GM18508 (cell line): Measurements from ENCODE around the gene ZC3H10.
A peak's percentile ranks its signal among the peaks of the same experiment; 100 is the strongest.
"Not testable (repeated sequence)": the region's sequence is repeated elsewhere in the genome, so short reads cannot be mapped to it uniquely, and the experiment has no call there.

ENCODE experiments used
- ATAC-seq: cut with Tn5 transposase; IDR thresholded peaks from one replicate; pipeline ENCODE4 v1.9.1; 2021; ENCODE audit warnings: moderate number of reproducible peaks; ENCODE audit not compliant: insufficient read depth, unreplicated experiment

Gene ZC3H10

DNA sequence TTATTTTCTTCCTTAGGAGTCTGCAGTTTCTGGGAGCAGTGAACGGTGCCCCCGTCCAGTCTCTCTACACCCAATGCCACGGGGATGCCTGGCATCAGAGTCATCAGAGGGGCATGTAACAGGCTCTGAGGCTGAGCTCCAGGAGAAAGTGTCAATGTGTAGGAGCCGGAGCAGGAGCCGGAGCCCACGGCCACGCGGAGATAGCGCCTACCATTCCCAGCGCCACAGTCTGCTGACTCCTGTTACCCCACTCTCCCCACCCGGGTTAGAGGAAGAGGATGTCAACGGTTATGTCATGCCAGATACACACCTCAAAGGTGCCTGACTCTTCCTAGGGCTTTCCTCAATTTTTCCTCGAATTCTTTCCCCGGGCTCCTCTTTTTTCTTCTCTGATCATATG lies 17.0 kb upstream of the ZC3H10 start:
- no peak for ATAC-seq

DNA sequence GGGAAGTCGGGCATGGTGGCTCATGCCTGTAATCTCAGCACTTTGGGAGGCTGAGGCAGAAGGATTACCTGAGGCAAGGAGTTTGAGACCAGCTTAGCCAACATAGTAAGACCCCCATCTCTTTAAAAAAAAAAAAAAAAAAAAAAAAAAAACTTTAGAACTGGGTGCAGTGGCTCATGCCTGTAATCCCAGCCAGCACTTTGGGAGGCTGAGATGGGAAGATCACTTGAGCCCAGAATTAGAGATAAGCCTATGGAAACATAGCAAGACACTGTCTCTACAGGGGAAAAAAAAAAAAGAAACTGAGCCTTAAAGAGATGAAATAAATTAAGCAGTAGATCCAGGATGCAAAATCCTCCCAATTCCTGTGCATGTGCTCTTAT lies 15.4 kb upstream of the ZC3H10 start:
- no peak for ATAC-seq

DNA sequence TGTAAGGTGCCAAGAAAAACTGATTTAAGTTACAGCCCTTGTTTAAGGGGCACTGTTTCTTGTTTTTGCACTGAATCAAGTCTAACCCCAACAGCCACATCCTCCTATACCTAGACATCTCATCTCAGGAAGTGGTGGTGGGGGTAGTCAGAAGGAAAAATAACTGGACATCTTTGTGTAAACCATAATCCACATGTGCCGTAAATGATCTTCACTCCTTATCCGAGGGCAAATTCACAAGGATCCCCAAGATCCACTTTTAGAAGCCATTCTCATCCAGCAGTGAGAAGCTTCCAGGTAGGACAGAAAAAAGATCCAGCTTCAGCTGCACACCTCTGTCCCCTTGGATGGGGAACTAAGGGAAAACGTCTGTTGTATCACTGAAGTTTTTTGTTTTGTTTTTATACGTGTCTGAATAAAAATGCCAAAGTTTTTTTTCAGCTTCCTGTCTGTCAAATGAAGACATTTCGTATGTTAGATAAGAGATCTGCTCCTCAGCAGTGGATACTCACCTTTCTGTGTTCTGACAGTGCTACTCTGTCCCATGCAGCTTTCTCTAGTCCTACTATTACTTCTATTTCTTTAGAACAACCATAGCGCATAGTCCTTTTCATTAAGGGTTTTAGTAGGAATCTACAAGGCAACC lies 14.9 kb upstream of the ZC3H10 start:
- ATAC-seq, result no peak

DNA sequence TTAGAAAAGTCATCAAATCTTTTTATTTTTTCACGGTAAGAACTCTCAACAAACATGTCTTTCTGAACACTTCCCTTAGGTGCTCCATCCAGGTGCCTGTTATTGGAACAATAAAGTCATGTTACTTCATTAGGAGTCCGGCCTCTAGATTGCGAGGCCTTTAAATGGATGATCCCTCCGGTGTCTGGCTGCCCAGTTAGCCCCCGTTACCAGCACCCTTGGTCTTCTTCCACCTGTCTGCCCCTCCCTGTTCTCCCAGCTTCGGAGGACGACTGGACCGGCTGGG lies 14.3 kb upstream of the ZC3H10 start:
- no peak for ATAC-seq

DNA sequence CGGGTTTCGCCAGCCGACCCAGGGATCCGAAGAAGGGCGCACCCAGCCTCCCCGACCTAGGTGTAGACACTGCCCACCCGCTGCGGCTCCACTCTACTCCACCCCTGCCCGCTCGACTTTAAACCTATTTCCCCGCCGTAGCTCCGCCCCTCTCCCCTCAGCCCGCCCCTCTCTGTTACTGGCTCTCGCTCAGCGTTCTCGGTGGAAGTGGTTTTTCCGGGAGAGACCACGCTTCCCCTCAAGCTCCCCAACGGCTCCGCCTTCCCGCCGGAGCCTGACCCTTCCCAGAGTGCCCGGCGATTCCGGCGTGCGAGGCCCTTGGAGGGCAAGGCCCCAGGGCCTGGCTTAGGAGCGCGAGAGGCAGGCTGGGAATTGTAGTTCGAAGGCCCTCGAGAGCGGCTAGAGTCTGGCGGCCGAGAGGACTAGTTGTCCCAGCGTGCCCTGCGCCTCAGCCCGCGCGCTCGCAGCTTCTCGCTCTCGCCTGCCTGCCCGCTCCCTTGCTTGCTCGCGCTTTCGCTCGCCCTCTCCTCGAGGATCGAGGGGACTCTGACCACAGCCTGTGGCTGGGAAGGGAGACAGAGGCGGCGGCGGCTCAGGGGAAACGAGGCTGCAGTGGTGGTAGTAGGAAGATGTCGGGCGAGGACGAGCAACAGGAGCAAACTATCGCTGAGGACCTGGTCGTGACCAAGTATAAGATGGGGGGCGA lies 13.8 kb upstream of the ZC3H10 start, which contains the start of gene PA2G4:
TSS of gene PA2G4 (plus strand) at position 451 of the 706 bp plus-strand sequence. CDS start at position 630, 179 bp downstream.
- ATAC-seq, result peak; percentile 80

DNA sequence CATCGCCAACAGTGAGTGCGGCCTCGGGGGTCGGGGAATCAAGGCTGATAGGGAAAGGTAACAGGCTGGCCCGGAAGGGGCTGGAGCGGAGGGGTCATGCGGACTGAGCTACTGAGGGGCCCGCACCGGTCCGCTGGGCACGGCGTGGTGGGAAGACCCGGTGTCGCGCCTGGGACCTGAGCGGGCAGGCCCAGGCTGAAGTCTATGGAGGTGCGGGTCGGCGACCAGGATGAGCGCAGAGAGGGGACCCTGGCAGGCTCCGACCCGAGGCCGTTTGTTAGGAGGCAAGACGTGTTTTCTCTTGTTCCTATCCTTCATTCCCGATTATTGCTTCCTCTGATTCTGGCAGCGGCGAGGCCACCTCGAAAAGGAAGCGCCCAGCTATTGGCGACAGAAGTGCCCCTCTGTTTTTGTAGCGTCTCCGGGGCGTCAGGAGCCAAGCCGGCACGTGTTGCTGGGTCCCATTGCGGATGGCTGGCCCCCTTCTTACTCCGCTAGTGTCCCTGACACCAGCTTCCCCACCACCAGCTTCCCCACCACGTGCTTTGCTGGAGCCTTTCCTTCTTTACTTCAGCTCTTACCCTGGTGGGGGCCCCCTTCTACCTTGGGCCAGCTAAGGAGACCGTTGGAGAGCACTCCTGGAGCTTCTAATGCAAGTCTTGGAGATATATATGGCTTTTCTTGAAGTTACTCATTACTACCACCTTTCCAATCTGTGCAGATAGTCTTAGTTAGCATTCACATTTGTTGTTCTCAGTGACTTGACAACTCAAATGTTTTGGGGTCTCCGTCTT lies 13.1 kb upstream of the ZC3H10 start:
- no peak for ATAC-seq

DNA sequence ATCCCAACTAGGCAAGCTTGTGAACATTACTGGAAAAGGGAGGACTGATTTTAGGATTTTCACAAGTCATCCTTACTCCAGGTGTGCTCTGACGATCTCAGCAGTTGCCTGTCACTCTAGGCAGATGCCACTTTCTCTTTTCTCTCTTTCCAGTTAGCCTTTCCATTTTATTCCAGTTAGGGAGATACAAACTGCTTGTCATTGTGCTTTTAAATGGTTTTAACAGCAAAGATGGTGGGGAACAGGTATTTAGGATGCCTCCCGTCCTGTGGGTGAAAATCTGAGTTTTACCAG lies 12.5 kb upstream of the ZC3H10 start:
- no peak for ATAC-seq

DNA sequence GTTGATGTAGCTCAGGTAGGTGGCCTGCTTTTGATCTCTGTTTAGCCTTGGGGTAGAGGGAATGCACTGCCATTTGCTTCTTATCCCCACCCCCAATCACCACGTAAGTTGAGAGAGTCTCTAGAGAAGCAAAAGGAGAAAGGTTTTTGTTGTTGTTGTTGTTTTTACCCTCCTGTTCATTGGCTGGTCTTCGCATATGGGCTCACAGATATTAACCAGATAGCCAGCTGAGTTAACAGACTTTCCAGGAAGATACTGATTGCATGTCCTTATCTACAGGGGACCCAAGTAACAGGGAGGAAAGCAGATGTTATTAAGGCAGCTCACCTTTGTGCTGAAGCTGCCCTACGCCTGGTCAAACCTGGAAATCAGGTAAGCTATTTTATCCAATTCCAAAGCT lies 10.8 kb upstream of the ZC3H10 start:
- ATAC-seq, result no peak

DNA sequence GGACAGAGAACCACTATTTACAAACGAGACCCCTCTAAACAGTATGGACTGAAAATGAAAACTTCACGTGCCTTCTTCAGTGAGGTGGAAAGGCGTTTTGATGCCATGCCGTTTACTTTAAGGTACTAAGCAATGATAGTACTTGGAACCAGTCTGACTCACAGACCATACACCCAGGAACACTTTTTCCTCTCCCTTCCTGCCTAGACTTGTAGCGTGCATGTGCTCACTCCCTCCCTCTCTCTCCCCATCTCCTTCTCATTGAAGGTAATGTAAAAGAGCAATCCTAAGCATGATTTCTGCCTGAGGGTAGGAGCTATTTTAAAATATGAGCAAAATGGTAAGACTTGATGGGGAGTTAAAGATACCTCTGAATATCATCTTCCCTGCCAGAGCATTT lies 7.5 kb upstream of the ZC3H10 start:
- ATAC-seq, result no peak

DNA sequence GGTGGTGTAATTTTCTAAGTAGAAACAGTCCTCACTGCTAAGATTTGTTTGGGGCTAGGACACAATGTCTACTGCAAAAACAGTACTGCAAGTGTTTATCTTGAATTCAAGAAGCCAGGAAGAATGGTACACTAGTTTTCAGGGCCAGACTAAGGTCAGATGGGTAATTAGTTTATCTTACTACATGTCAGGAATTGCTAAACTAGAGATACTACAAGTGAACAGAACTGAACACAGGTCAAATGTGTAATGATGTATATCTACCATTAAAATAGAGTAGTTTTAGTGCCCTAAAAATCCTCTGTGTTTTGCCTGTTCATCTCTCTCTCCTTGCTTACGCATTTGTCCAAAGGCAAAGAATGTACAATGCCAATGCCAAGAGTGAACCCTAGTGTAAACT lies 4.0 kb upstream of the ZC3H10 start:
- no peak for ATAC-seq

DNA sequence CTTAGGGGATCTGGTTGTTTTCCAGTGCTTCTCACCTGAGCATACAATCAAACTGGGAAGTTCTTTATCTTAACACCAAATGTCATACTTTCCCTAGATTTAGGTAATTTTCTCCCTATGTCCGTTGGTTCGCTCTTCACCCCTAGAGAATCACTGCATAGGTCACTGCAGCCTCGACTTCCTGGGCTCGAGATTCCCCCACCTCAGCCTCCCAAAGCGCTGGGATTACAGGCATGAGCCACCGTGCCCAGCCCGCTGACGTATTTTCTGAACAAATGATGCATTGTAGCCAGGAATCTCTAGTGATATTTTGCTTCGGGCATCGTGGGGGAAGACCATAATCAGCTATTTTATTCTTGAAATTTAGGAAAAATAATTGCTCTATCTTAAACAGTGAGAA lies 2.7 kb upstream of the ZC3H10 start:
- no peak for ATAC-seq

DNA sequence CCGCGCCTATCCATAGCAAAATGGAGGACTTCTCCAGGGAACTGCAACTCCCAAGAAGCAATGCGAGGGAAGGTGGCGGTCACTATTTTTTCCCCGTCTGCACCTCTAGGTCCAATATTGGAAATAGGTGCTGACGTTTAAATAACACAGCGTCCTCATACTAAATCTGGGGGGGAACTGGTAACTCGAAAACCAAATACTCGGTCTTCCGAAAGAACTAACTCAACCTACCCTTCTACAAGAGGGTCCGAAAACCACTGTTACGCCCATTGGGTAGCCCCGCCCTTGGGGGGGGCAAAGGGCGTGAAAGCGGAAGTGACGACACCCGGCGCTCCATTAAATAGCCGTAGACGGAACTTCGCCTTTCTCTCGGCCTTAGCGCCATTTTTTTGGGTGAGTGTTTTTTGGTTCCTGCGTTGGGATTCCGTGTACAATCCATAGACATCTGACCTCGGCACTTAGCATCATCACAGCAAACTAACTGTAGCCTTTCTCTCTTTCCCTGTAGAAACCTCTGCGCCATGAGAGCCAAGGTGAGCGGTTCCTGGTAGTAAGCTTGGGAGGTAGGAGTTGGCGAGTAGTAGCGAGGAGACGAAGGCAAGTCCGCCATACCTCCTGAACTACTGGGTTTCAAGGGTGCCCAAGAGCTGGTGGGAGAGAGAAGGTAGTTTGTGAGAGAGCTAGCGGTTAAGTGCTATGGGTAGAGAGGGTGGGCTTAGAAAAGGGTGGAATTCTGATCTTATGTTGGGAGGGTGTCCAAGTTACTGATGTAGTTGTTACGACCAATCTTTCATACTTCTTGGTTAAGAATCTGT lies 1.6 kb upstream of the ZC3H10 start, which contains the start of gene RPL41:
TSS of gene RPL41 (plus strand) at position 367 of the 815 bp plus-strand sequence.
- ATAC-seq, result peak; percentile 25

DNA sequence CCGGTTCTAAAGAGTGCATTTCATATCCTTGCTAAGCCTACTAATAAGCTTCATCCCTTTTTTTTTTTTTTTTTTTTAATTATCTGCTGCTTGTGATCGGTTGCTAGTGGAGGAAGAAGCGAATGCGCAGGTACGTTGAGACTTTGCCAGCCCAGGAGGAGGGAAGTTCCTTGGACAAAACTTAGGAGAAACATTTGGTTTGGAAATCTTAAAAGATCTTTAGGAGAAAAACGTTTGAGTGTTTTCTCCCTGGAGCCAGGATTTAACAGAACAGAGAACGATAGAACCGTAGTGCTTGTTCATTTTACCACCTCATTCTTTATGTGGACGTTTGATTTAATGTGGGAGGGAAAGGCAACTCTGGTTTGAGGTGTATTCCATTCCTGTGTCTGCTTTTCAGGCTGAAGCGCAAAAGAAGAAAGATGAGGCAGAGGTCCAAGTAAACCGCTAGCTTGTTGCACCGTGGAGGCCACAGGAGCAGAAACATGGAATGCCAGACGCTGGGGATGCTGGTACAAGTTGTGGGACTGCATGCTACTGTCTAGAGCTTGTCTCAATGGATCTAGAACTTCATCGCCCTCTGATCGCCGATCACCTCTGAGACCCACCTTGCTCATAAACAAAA lies 872 bp upstream of the ZC3H10 start:
- not testable (repeated sequence) for ATAC-seq

DNA sequence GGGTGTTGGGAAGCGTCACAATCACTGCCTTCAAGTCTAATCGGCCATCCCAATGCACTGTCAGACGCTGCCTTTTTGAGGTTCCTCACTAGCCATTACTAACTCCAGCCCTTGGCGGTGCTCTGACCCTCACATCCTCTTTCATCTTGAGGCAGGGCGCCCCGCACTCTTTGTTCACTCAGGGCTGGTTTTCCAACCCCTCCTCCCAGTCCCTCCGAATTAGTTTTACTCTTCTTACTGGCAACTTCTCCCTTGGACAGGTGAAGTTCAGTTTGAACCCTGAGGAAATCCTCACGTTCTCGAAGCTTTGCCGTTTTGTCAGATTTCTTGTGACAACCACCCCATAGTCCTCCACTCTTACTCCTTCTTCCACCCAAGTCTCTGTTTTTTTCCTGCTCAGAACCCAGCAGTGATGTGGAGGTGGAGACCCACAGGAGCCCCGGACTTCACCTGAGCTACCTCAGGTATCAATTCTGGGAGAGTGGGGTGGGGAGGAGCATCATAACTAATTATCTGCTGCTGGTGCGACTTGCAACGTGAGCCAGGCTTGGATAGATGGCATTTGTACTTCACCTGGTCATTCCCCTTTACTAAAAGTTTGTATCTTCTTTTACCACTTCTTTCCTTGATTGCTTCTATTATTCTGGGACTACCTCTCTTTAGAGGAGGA lies 757 bp downstream of the ZC3H10 start:
- peak; percentile 3 for ATAC-seq

DNA sequence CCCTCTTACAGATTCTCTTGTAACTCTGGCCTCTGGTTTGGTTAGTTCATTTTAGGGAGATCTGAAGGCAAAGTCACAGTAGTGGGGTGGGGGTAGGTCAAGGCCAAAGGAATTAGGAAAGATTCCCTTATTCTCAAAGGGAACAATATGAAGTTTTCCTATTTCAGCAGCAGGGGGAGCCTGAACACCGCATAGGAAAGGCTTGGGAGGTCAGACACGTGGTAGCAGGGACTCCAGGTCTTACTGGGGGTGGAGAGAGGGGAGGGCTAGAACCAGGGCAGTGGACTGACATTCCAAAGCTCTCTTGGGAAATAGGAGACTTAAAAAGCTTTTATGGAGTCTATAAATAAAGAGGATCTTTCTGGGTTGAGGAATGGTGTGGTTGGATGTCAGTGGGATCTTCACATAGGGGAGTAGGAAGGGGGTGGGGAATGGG lies 1.3 kb downstream of the ZC3H10 start:
- no peak for ATAC-seq

DNA sequence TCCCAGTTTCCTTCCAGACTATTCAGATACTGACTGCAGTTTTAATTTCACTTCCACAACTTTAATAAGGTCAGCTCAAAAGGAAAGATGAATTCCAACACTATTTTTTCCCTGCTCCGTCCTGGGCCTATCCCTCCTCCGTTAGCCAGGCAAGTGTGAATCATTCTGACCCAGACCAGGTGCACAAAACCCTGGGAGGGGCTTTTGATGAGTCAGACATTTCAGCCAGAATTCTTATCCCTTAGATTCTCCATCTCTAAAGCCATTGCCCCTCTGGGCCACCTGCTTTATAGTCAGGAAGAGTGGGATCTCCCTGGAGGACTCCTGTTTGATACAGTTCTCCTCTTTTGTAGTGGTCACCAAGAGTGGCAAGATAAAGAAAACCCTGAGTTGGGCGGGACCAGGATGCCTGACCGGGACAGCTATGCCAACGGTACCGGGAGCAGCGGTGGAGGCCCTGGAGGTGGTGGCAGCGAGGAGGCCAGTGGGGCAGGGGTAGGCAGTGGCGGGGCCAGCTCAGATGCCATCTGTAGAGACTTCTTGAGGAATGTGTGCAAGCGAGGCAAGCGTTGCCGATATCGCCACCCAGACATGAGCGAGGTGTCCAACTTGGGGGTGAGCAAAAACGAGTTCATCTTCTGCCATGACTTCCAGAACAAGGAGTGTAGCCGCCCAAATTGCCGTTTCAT lies 2.2 kb downstream of the ZC3H10 start:
- ATAC-seq, result no peak

DNA sequence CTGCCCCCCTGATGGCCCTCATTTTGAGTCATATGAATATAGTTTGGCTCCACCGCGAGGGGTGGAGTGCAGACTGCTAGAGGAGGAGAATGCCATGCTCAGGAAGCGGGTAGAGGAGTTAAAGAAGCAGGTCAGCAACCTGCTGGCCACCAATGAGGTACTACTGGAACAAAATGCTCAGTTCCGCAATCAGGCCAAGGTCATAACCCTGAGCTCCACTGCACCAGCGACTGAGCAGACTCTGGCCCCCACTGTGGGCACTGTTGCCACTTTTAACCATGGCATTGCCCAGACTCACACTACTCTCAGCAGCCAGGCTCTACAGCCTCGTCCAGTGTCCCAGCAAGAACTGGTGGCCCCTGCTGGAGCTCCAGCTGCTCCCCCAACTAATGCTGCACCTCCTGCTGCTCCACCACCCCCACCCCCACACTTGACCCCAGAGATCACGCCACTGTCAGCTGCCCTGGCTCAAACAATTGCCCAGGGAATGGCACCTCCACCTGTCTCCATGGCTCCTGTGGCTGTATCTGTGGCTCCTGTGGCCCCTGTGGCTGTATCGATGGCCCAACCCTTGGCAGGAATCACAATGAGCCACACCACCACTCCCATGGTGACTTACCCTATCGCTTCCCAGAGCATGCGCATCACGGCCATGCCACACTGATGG lies 3.3 kb downstream of the ZC3H10 start:
- no peak for ATAC-seq

DNA sequence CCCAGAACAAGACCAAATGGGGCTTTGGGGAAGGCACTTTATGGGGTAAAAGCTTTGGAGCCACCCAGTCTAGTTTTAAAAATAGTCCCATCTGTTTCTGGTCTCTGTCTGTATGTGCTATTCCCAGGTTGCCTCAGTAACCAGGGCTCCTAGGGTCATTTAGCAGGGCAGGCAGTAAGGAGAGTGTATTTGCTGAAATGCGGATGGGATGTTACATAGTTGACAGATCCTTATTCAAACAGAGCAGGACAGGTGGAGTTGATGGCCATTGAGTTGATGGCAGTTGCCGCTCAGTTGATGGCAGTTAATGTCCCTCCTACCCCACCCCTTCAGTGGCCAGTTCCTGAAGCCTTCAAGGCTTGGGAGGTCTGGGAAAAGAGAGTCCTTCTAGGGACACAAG lies 4.6 kb downstream of the ZC3H10 start:
- no peak for ATAC-seq

DNA sequence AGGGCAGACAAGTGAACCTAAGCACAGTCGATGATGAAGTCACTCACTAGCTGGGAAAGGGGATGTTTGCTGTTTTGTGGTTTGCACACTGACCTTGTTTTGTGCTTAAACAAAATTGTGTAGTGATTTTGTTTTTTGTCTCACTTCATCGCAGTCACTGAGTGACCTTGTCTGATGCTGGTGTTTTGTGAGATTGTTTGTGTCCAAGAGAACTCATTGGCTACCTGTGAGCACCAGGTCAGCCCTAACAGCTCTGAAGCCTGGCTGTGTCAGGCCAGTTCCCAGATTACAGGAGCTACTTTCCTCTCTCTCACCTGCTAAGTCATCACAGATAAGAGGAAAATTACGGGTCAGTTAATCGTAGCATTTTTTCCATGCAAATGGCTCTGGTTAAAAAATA lies 6.1 kb downstream of the ZC3H10 start:
- no peak for ATAC-seq
